HG03135 (cell line): ENCODE data around the gene NCAPG2.
"Not testable (repeated sequence)": the region's sequence is repeated elsewhere in the genome, so short reads cannot be mapped to it uniquely, and the experiment has no call there.

Experiments used
- ATAC-seq: cut with Tn5 transposase; IDR thresholded peaks from one replicate; pipeline ENCODE4 v1.9.1; 2021; ENCODE audit warnings: mild to moderate bottlenecking, moderate library complexity; ENCODE audit not compliant: unreplicated experiment

Gene NCAPG2

GRCh38 chr7:158706710-158707590 lies 2.3 kb upstream of the NCAPG2 start:
- no peak for ATAC-seq

GRCh38 chr7:158706273-158706704 lies 1.7 kb upstream of the NCAPG2 start:
- no peak for ATAC-seq

- ATAC-seq: no peak
Measured at GRCh38 chr7:158705234-158705850, 738 bp upstream of the NCAPG2 start.

- ATAC-seq: not testable (repeated sequence)
Measured at GRCh38 chr7:158703679-158704523, 703 bp downstream of the NCAPG2 start.

- no peak for ATAC-seq
Measured at GRCh38 chr7:158702944-158703343, 1.7 kb downstream of the NCAPG2 start.

- no peak for ATAC-seq
Measured at GRCh38 chr7:158702196-158702595, 2.4 kb downstream of the NCAPG2 start.

GRCh38 chr7:158700008-158700407 lies 4.6 kb downstream of the NCAPG2 start:
- no peak for ATAC-seq

GRCh38 chr7:158699341-158699740 lies 5.3 kb downstream of the NCAPG2 start:
- ATAC-seq: no peak

GRCh38 chr7:158698657-158699195 lies 5.9 kb downstream of the NCAPG2 start:
- ATAC-seq: no peak

GRCh38 chr7:158697597-158697996 lies 7.0 kb downstream of the NCAPG2 start:
- ATAC-seq: not testable (repeated sequence)

- ATAC-seq: peak; percentile 84
Measured at GRCh38 chr7:158695726-158696452, 8.7 kb downstream of the NCAPG2 start.

- no peak for ATAC-seq
Measured at GRCh38 chr7:158695056-158695455, 9.5 kb downstream of the NCAPG2 start.

- no peak for ATAC-seq
Measured at GRCh38 chr7:158694650-158695049, 10.0 kb downstream of the NCAPG2 start.

GRCh38 chr7:158689488-158689887 lies 15.1 kb downstream of the NCAPG2 start:
- no peak for ATAC-seq

- no peak for ATAC-seq
Measured at GRCh38 chr7:158687406-158687805, 17.2 kb downstream of the NCAPG2 start.

- no peak for ATAC-seq
Measured at GRCh38 chr7:158685693-158686092, 18.9 kb downstream of the NCAPG2 start.

GRCh38 chr7:158684329-158684728 lies 20.3 kb downstream of the NCAPG2 start:
- ATAC-seq: no peak

- no peak for ATAC-seq
Measured at GRCh38 chr7:158683541-158683940, 21.1 kb downstream of the NCAPG2 start.

- no peak for ATAC-seq
Measured at GRCh38 chr7:158682456-158682855, 22.1 kb downstream of the NCAPG2 start.

- no peak for ATAC-seq
Measured at GRCh38 chr7:158680754-158681153, 23.9 kb downstream of the NCAPG2 start.
